Astrocyte of the cerebellum (primary cell): ENCODE results near the gene RUSC1.

Source experiments
- DNase-seq: peaks from one replicate; pipeline ENCODE4 v3.0.0-alpha.2; 2011; ENCODE audit warnings: low read depth
- H3K4me3 ChIP-seq: 2 replicates; pipeline ENCODE4 v1.5.1; 2011; ENCODE audit warnings: mild to moderate bottlenecking, low read depth, low read length, moderate library complexity
- CTCF ChIP-seq: IDR thresholded peaks from 2 replicates; pipeline ENCODE4 v1.5.1; 2012; ENCODE audit warnings: low read length, low read depth, moderate library complexity, mild to moderate bottlenecking; ENCODE audit errors: missing control alignments
- in situ Hi-C: cut with HindIII; loops from 2 replicates; pipeline ENCODE4 v1.10.0; 2017; ENCODE audit warnings: low sequenced_read_pairs

RUSC1 gene

GRCh38 chr1:155297384-155297783 is 23.3 kb upstream of the RUSC1 start:
- in situ Hi-C loops = no loop called here

GRCh38 chr1:155300024-155300423 is 20.7 kb upstream of the RUSC1 start:
- no peak for DNase-seq
- no peak for TF ChIP-seq CTCF
- in situ Hi-C loops = no loop called here
- no peak overlapping the region for H3K4me3 ChIP-seq

More at GRCh38 chr1:155297384-155297783, 23.3 kb upstream of the RUSC1 start:
- DNase-seq = no peak
- no peak overlapping the region for H3K4me3 ChIP-seq
- no peak for TF ChIP-seq CTCF

GRCh38 chr1:155300553-155301329 is 20.0 kb upstream of the RUSC1 start:
- in situ Hi-C loops = no loop called here
- H3K4me3 ChIP-seq = no peak overlapping the region
- no peak for TF ChIP-seq CTCF
- DNase-seq = no peak

- no peak within 1 kb of the TSS for H3K4me3 ChIP-seq
- in situ Hi-C loops = no loop called here
- no peak for TF ChIP-seq CTCF
- DNase-seq = no peak
These were observed 19.3 kb upstream of the RUSC1 start, which contains the start of gene PKLR for GRCh38 chr1:155301342-155301841. TSS of gene PKLR (minus strand) at chr1:155301438. CDS start at chr1:155301395, 43 bp downstream.

GRCh38 chr1:155304558-155305063 is 16.1 kb upstream of the RUSC1 start:
- no peak for DNase-seq
- in situ Hi-C loops = no loop called here
- H3K4me3 ChIP-seq = no peak overlapping the region
- TF ChIP-seq CTCF = no peak

GRCh38 chr1:155305881-155306391 is 14.8 kb upstream of the RUSC1 start:
- TF ChIP-seq CTCF = no peak
- DNase-seq = no peak
- in situ Hi-C loops = no loop called here
- H3K4me3 ChIP-seq = no peak overlapping the region
